ENCODE data around the gene PTPRE.
A peak's percentile ranks its signal among the peaks of the same experiment; 100 is the strongest.

Gene PTPRE

DNA sequence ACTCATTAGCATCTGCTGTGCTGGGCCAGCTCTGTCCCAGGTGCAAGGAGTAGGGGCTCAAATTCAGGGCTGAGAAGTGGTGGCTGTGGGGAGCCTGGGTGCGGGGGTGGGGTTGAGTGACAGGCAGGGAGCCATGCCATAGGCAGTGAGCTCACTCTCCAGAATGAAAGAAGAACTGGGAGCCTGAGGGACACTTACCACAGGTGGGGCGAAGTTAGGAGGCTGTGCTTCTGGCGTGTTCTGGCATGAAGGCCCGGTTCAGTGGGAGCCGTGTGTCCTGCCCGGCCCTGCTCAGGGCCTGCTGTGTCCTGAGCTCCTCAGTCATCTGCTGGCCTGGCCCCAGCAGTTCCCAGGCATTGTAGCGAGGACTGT, 156.8 kb downstream of the PTPRE start:
- no peak for DNase-seq

DNA sequence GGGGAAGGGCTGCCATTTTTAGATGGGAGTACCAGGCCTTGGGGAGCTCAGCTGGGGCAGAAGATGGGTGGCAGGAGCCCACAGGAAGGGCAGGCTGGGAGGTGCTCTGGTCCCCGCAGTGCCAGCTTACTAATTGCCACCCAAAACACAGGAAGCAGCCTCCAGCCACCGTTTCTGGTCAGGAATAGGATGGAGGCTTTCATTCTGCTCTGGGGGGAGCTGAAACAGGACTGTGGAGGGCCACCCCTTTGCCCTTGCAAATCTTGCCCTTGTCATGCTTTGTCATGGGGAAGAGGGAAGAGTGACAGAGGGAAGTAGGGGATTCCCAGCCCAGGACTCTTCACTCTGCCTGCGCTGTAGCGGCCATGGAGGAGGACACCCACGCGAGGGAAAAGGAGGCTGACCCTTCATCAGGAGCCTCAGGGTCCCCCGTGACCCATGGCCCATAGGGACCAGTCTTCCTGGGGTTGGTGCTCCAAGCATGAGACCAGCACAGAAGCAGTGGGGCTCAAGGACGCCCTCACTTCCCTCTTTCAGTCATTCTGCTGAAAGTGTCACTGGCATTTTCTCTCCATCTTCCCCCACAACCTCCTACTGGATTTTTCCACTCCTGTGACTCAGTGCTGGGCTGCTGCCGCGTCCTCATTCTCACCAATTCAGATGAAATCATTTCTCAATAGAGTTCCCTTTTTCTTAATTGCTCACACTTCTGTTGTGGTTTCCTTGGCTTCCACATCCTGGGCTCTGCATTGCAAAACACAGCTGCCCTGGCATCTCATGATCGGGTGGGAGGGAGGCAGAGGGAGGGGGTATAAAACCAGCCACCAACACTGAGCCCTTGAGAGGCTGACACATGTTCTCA, 157.4 kb downstream of the PTPRE start:
- peak; percentile 61 to 65 for DNase-seq

DNA sequence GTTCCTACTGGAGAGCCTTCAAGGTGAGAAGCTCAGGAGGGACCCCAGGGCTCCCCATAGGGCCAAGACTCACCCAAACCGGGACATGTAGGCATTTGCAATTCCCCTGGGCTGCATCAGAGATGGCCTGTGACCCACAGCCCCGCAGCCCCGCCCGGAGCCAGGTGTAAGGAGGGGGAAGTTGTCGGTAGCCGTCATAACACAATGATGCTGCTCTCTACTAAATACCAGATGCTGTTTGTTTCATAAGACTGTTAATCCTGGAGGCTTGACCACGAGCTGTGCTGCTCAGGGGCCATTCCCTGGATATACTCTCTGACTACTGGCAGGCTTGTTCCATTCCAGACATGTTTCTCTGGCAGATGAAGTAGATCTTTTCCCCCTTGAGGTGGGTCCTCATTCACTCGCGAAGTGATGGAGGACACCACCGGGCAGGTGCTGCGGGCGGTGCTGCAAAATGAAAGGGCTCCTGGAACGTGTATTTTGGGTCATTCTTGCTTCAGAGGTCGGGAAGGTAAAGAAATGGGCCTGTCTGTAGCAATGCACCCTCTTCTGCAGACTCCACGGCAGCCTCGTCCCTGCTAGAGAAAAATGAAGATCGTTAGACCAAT, 158.2 kb downstream of the PTPRE start:
- DNase-seq: no peak

DNA sequence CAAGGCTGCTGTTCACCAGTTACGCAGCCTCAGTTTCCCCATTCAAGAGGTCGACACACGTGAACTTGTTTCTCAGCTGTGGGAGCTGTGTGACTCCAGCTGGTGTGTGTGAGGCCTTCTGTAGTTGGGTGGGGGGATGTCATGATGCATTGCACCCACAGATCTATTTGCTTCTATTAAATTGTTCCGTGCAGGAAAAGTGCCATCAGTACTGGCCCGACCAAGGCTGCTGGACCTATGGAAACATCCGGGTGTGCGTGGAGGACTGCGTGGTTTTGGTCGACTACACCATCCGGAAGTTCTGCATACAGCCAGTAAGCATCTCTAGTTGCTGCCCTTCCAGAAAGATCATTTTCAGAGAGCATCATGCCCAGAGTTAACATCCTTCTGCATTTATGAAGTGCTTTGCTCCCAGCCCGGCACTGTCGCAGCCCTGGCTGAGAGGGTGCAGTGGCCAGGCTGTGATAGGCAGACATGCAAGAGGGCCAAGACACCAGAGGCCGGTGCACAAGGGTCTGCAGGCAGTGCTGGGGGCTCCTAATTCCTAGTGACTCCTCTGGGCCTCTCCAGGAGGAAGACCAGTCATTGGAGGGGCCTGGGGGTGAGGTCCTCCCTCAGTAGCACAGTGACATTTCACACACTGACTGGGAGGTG, 159.1 kb downstream of the PTPRE start:
- no peak for DNase-seq

GRCh38 chr10:128066870-128067382, 160.0 kb downstream of the PTPRE start:
- no peak for DNase-seq

- DNase-seq: no peak
These were observed 160.9 kb downstream of the PTPRE start for GRCh38 chr10:128067691-128068397.

DNA sequence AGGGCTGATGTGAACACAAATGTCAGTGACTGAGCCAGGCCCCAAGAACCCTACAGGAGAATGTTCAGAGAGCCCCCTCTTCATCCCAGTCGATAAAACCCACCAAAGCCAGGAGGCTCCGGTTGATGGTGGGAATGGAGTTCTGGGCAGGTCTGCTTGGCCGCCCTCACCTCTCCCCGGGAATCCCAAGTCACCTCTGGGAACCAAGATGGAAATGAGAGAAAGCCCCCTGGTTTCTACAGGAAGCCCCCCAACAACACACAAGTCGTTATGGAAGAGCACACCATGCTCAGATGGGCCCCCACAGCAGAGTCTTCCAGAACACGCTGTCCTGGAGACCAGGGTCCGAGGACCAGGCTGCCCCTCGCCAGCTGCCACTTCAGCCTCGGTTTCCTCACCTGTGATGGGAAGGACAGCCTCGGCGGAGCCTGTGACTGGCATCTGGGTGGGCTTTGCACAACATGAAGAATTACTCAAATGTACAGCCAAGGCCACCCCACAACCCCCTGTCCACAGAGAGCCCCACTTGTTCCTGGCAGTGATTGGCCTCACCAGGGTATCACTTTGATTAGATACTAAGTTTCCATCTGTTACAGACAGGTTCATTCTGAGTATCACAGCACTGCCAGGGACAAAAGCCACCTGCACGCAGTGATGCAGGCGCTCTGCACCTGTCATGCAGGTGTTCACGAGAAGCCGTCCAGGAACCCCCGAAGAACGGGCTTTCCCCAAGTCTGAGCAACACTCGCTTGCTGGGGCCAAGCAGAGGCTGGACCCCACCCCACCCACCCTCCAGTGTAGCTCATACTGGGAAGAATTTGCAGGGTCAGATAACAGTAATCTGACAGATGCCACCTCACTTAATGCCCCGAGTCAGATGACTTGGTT, 161.7 kb downstream of the PTPRE start:
- DNase-seq: no peak

GRCh38 chr10:128069351-128070051, 162.6 kb downstream of the PTPRE start:
- DNase-seq: peak; percentile 74 to 82

GRCh38 chr10:128070161-128070560, 163.3 kb downstream of the PTPRE start:
- no peak for DNase-seq

GRCh38 chr10:128070721-128071416, 164.0 kb downstream of the PTPRE start:
- DNase-seq: no peak

- DNase-seq: no peak
These were observed 164.5 kb downstream of the PTPRE start for GRCh38 chr10:128071417-128071782.

DNA sequence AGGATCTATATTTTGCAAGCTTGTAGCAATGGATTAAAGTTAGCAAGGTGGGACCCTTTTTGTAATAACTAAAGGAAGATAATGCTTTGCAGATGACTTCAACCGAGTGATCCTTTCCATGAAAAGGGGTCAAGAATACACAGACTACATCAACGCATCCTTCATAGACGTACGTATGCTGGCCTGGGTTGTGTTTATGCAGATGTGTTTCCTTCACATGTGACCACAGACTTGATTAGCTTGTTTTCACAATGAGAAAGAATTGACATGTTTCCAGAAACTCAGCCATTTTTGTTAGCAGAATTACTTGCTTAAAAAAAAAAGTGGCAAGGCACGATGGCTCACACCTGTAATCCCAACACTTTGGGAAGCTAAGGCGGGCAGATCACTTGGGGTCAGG, 165.1 kb downstream of the PTPRE start:
- no peak for DNase-seq

- DNase-seq: no peak
These were observed 166.2 kb downstream of the PTPRE start for GRCh38 chr10:128072941-128073645.

GRCh38 chr10:128073890-128074289, 167.0 kb downstream of the PTPRE start:
- DNase-seq: no peak

DNA sequence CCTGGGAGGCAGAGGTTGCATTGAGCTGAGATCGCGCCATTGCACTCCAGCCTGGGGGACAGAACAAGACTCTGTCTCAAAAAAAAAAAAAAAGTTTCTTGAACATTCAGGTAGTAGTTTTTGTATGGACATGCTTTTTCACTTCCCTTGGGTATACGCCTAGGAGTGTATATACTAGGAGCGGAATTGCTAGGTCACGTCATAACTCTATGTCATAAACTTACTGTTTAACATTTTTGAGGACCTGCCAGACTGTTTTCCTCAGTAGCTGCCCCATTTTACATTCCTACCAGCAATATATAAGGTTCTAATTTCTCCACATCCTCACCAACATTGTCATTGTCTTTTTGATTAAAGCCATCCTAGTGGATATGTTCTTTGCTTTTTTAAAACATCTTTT, 167.7 kb downstream of the PTPRE start:
- no peak for DNase-seq

DNA sequence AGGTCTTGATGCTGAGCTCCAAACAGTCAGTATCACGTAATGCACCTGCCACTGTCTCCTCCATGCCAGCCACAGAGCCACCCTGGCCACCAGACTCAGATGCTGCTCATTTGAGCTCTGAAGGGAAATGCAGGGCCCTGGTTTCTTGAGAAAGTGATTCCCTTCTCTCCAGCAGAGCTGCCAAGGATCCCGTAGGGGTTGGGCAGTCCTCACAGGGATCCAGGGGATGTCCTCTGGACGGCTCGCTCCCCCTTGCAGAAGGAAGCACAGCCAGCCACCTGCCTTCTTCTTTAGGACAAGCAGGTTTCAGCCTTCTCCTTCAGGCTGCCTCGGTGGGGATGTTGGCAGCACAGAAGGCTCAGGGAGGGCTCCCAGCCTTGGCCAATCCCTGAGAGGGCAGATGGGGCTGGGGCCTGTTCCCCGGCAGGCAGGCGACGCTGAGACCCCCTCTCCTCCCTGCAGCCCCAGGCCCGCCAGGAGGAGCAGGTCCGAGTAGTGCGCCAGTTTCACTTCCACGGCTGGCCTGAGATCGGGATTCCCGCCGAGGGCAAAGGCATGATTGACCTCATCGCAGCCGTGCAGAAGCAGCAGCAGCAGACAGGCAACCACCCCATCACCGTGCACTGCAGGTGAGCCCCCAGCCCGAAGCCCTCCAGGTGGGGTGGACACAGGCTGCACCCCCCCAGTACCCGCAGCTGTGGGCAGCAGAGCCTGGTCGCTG, 170.4 kb downstream of the PTPRE start:
- DNase-seq: no peak

DNA sequence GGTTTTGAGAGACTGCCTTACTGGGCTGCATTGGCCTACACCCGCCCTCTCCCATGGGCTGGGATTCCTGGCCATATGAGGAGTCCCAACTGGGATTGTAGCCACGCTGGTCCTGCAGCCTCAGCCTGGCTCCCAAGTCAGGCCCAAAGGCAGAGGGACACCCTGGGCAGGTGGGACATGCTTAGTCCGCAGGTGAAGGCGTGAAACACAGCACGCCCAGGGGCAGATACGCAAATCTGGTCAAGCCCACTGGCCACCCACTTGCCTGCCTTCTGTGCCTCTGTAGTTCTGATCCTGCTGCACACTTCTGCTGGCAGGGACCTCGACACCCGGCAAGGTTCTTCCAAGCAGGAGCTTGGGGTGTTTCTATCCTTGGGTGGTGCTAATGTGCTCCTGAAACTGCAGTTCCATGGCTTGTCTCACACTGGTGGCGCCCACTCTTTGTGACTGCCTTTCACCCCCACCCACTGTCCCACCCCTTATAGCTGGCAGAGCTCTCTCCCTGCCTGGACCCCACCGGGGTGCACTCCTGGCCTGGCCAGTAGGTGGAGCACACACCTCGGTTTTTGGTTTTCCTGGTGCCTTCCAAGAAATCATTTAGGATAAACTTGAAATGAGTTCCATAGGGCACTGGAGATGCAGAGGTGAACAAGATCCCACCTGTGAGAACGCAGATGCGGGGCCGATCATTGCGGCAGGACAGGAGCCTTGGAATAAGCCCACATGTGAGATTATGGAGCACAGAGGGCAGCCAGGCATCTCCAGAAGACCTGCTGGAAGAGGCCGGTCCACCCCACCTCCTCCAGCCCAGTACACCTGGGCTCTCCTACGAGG, 171.4 kb downstream of the PTPRE start:
- DNase-seq: peak; percentile 37 to 42

GRCh38 chr10:128080231-128080630, 173.3 kb downstream of the PTPRE start:
- DNase-seq: no peak

DNA sequence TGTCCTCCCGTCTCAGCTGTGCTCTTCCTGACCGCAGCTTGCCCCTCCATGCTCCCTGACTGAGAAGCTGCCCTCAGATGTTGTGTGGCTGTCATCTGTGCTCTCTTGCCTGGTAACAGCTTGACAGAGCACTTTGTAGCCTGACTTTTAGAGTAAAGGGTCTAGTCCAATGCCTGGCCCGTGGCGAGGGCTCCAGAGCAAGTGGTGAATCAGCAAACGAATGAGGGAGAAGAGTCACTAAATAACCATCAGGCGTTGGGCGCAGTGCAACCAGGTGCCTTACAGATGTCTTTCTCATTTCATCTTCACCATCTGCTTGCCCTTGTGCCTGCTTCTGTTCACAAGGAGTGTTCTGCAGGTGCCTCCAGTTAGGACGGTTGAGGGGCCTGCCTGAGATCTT, 173.7 kb downstream of the PTPRE start:
- no peak for DNase-seq

Measured in stimulated activated CD4-positive, alpha-beta T cell treated with anti-CD3 and anti-CD28 coated beads, Interleukin-2, amount 100 ng/mL, for 48 hours (primary cell).